ENCODE results near the gene SPANXN3.
"Not testable (repeated sequence)": the region's sequence is repeated elsewhere in the genome, so short reads cannot be mapped to it uniquely, and the experiment has no call there.

SPANXN3 gene

GRCh38 chrX:143517375-143517774, at the start of gene SPANXN3:
Gene SPANXN3, minus strand, starts transcription at chrX:143517475. Its CDS starts 84 bp downstream, at chrX:143517391.
- not testable (repeated sequence) for DNase-seq

GRCh38 chrX:143536176-143536575, 18.9 kb upstream of the SPANXN3 start:
- DNase-seq, result no peak

GRCh38 chrX:143502196-143502595, 15.1 kb downstream of the SPANXN3 start:
- DNase-seq, result not testable (repeated sequence)

- DNase-seq, result no peak
These were observed 16.5 kb downstream of the SPANXN3 start for GRCh38 chrX:143500751-143501150.

- DNase-seq, result no peak
These were observed 31.2 kb downstream of the SPANXN3 start for GRCh38 chrX:143486105-143486504.

- no peak for DNase-seq
These were observed 40.5 kb downstream of the SPANXN3 start for GRCh38 chrX:143476751-143477150.

- DNase-seq, result no peak
These were observed 44.8 kb downstream of the SPANXN3 start for GRCh38 chrX:143472347-143472938.

GRCh38 chrX:143466130-143466529, 51.1 kb downstream of the SPANXN3 start:
- no peak for DNase-seq

GRCh38 chrX:143462696-143463095, 54.6 kb downstream of the SPANXN3 start:
- DNase-seq, result no peak

GRCh38 chrX:143461606-143462005, 55.7 kb downstream of the SPANXN3 start:
- no peak for DNase-seq
